NCI-H748 (cell line): ENCODE results near the gene PAIP2B.
"Not testable (repeated sequence)": the region's sequence is repeated elsewhere in the genome, so short reads cannot be mapped to it uniquely, and the experiment has no call there.

Source experiments
- DNase-seq: peaks from one replicate; lab custom pipeline; 2025; ENCODE audit not compliant: unreplicated experiment; lab: John Stamatoyannopoulos, UW

Gene PAIP2B

DNA sequence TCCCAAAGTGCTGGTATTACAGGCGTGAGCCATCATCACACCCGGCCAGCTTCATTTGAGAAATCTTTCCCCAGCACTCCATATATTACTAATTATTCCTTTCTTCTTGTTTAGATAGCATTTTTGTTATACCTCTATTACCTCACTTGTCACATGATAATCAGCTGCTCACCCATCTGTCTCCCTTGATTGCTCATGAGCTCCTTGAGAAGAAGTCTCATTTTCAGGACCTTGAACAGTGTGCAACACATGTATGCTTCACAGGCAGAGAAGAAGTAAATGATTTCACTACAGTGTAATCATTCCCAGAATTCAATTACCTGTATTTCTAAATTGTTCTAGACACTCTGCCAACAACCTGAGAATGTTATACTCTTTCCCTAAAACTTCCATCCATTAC is 6.2 kb downstream of the PAIP2B start:
- DNase-seq = no peak

DNA sequence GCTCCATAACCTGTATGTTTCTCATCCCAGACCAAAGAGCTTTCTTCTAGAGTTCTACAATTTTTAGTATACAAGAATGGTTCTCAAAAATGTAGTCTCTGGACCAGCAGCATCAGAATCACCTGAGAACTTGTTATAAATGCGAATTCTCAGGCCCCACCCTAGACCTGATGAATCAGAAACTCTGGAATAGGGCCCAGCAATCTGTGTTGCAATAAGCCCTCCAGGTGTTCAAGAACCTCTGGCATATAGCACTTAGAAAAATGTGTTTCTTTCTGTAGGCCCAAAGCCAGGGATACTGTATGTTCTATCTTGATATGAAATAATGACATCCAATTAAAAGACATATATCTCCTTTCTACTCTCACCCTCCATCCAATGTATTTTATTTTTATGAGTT is 10.4 kb downstream of the PAIP2B start:
- no peak for DNase-seq

DNA sequence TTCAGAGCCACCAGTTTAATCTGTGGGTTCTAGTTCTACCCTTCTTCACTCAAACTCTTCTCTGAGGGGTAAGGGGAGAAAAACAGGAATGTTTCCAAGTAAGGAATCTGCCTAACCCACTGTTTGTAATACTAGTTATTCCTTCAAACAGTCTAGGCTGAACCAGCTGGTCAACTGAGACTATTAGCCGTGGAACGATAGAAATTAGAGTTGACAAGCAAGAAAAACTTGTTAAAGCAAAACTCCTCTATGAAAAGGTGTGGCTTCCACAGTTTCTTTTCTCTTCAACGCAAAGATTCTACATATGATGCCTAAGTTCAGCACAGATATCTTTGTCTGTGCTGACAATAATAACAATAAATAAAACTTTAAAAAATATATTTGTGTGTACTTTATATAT is 11.5 kb downstream of the PAIP2B start:
- no peak for DNase-seq

DNA sequence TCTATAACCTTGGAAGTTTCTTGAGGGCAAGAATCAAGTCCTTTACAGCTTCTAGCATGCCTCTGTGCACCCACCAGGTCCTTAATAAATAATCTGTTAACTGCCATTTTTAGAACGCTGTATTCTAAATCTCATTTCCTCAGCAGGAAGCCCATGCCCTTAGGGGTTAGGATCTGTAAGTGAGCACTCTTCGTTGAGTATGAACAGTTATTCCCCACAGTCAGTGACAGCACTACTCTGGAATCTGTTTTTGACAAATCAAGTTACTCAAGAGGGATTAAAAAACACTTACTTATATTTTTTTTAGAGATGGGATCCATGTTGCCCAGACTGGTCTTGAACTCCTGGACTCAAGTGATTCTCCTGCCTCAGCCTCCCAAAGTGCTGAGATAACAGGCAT is 14.6 kb downstream of the PAIP2B start:
- DNase-seq = no peak

DNA sequence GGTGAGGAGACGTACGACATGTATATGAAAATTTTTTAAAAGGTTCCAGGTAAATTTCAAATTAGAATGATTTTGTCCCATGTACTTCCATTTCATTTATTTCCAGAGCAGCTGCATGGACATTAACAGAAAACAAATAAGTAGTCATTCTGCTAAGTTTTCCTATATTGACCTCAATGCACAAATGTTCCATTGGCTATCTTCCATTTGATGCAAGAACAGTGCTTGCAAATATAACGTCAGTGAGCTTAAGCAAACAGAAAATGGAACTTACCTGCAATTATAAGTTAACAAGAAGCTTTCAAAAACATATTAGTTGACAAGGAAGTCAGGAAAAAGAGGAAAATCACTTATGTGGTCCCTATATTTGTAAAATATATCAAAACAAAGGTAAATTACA is 16.6 kb downstream of the PAIP2B start:
- DNase-seq = no peak

DNA sequence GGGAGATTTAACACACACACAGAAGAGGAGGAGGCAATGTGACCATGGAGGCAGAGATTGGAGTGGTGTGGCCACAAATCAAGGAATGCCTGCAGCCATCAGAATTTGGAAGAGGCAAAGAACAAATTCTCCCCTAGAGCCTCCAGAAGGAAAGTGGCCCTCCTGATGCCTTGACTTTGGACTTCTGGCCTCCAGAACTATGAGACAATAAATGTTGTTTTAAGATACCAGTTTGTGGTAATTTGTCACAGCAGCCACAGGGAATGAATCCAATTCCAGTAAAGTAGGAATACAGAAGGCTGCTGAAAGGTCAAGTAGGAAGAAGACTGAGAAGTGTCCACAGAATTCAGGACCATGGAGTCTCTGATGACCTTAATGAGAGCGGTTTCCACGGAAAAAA is 18.1 kb downstream of the PAIP2B start:
- DNase-seq = no peak

DNA sequence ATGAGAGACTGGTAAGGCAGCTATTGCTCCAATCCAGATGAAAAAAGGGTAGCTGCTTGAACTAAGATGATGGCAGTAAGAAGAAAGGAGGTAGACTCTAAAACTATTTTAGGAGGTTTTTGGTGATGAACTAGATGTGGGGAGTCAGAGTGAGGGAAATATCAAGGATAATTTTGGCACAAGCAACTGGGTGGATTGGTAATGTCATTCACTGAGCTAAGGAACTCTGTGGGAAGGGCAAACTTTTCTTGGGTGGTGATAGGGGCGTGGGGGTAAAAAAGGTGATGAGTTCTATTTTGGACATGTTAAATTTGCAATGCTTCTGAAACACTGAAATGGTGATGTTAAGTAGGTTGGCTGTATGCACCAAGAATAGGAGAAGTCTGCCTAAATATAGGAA is 19.3 kb downstream of the PAIP2B start:
- no peak for DNase-seq

DNA sequence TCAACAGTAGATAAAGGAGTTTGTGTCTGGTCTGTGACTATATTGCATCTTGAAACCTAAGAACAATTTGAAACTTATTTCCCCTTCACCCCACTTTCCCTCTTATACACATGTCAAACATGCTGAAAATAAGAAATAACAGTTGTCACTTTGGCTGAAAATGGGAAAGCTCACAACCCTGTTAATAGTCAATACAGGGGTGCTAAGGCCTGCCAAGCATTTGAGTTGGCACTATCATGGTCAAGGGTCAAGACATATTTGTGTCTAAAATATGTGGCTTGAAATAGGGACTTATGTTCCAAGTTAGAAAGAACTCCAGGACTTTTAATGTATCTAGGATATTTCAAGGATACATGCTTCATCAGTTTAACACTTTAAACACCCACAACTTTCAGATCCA is 20.6 kb downstream of the PAIP2B start:
- no peak for DNase-seq

DNA sequence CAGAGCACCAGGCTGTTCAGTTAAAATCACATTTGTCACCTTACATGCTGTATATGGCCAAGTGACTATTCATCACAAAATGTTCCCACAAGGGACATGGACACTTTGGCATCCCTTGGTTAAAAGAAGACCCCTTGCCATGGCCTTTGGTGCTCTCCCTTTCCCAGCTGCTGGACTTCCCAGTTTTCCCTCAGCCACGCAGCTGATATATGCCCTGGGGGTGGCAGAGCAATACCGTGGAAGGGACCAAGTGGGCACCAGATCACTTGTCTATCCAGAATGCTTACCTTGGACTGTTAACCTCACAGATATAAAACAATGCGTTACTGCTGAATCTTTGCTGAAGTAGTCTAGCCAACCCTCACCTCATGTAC is 35.3 kb downstream of the PAIP2B start:
- DNase-seq = no peak

DNA sequence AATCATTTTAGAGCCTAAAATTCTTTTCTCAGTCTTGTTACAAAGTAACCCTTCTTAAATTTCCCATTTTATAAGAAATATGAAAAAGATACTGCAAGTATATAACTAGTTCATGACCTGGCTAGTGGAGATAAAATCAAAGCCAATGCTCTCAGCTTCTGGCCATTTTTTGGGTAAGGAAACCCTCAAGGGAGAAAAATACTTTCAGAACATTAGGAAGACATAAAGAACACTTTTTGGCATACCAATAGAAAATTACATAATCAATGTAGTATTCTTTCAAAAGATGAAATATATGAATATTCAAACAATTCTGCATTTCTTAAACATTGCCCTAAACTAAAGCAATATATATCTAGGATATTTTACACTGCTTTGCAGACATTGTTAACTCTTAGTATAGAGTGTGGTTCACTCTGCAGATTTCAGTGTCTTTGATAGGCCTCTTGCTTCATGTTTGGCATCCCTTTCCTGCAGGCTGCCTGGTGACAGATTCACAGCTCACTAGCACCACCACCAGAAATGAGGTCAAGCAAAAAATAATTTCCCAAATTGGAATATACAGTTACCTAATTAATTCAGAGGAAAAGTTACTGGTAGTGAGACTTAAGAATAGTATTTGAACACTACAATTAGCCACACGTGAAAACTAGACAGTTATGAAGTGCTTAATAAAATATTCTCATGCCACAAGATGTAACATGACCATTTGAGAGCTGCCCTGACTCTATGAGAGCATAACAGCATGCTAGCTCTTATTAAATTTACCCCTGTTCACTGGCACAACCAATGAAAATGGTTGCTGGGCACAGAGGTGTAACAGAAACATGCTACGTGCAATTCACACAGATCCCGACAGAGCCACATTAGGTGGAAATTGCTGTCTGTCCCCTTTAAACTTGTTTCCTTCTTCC is 36.0 kb downstream of the PAIP2B start:
- DNase-seq = peak; percentile 1

DNA sequence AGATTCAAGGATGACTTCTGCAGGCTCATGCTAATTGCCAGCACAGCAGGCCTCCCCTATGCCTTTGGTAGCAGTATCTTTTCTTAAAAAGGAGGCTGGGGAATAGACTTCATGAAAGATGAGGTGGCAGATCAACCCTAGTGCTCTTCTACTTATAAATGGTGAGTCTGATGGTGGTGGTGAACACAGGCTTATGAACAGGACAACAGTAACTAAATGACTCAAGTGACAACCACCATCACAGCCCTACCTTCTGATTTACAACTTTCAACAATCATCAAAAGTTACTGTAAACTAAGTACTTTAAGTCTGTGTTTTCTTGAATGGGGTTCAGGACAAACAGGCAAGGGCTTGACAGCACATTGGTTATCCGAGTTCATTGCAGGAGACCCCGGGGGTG is 39.3 kb downstream of the PAIP2B start:
- no peak for DNase-seq

DNA sequence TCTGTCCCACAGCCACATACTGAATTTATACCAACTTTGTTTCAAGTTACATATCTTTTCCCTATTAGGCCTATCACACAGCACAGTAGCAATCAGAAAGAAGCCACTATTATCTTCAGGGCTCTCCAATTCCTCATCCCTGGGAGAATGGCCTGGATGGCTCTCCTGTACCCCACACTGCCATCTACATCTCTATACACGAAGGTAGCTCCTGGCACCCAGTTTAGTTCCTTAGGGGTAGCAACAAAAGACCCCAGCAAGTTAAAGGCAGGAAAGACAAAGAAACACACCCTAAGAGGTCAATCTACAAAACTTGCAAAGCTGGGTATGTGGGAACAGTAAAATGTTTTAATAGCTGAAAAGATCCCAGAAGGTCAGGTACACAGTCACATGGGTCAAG is 39.9 kb downstream of the PAIP2B start:
- no peak for DNase-seq

DNA sequence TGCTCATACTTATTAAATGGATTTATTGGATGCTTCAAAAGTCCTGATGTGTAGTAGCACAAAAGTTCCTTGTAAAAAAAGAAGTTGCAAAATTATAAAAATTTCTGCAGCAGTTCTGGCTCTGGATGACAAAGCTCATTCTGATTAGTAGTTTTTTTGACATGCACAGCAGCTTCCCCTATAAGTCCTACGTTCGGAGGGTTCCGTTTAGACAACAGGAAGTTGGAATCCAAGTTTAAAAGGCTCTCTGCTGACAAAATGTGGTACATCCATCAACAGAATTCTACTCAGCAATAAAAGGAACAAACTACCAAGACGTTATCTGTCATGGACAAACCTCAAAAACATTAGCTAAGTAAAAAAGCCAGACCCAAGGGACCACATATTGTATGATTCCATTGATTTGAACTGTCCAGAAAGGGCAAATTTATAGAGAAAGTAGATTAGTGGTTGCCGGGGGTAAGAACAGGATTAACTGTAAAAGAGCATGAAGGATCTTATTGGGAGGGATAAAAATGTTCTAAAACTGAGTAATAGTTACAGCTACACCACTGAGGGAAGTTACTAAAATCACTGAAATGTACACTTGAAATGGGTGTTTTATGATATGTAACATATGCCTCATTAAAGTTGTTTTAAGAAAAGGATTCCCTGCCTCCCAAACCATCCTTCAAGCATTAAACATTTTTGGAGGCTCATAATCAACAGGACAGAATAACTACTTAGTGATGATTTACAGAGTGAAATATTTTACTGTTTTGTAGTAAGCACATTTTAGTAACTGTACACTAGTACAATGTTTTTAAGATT is 43.4 kb downstream of the PAIP2B start:
- not testable (repeated sequence) for DNase-seq

DNA sequence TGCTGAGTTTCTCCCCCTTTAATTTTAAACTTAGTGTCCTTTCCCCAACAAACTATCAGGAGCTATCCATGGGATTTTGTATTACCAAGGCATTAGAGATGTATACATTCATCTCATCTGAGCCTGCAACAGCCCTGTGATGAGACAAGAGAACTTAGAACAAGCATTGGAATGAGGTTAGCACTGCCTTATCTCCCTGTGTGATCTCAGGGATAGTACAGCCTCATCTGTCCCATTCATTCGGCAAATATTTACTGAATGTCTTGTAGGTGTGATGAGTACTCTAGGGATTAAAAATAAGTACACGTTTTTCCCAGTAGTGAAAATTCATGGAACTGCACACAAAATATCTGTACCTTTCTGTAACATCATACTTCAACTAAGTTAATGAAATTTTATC is 45.6 kb downstream of the PAIP2B start:
- no peak for DNase-seq

DNA sequence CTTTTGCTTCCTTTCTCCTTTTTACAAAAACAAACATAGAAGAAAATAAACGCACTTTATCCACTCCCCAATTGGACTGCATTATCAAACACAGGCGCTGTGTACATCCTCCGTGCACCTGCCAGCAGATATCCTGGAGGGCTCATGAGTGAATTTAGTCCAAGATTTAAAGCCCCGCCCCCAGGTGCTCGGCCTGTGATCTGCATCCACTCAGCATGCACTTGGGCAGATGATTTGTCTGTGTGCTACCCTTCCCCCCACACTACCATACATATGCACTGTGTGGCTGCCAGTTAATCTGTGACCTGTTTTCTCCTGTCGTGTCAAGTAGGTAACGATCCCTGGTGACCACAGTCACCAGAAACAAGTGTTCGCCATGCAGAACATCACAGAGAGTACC is 48.1 kb downstream of the PAIP2B start:
- peak; percentile 43 for DNase-seq

DNA sequence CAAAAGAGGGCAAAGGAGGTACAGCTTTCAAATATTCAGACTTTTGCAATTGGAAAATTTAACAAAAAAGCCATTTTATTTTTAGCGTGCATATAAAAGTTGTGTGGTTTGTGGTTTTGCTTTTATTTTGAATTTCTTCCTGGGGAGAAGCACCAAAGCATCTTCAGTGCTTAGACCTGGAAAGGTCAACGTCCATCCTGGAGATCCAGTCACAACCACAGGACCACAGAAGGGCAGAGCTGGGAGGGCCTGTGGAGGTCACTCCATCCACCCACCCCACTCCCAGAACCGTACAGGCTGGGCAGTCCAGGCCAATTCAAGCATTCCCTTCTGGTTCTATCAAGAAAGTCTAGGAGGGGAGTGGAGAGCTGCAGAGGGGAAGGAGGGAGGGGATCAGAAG is 52.7 kb downstream of the PAIP2B start:
- DNase-seq = no peak

DNA sequence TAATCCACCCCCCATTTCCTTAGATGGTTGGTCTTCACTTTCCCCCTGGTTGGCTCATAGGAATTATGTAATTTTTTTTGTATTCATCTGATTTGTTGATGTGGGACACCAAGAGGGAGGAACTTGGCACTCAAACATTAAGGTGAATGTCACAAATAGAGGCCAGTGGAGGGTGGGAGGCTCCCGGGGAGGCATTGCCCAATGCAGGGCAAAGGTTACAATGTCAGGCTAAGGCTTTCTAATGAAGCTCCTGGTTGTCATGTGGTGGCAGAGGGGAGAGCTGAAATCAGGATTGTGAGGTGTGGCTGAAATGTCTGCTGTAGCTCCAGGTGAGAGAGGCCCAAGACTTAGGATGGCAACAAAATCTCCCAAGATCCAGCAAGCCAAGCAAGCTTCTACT is 53.8 kb downstream of the PAIP2B start:
- no peak for DNase-seq

DNA sequence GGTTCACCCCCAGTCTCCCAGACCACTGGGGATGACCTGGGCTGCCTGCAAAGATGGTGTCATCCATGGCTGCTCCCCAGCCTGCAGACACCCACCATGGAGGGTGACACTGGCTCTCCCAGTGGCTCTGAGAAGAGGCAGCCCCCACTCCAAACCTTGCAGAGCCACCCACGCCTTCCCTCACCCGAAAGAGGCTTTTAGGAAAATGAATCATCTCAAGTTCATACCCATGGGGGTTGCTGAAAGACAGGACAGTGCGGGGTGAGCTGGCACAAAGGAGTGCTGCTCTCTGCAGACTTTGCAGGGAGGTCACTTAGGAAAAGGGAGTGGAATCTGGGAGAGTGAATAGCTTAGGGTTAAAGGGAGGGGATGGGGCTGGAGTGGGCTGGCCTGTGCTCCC is 60.1 kb downstream of the PAIP2B start:
- DNase-seq = no peak

DNA sequence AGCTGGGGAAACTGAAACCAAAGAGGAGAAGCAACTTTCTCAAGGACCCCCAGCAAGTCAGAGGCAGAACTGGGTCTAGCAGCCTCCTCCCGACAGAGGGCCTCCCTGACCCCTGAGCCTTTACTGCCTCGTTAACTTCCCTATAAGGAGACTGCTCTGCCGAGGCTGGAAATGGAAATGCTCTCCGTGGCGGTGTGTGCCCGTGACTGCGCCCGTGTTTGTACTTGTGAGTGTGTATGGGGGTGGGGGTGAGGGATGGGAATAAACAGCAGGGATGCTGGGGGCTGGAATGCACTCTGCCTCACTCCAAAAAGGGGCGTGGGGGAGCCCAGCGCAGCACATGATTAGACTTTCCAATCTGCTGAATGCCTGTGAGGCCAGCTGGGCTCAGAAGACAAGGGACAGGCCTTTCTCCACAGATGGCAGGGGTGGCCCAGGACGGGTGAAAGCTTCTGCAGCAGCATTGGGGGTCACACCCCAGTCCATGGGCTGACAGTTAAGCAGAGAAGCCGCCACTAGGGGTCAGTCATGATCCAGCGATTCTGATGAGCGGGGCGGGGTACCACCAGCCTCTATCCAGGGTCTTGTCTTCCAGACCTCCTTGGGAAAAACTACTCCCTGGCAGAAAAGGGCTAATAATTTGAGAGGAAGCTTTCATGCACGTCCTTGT is 69.6 kb downstream of the PAIP2B start:
- DNase-seq = peak; percentile 44

DNA sequence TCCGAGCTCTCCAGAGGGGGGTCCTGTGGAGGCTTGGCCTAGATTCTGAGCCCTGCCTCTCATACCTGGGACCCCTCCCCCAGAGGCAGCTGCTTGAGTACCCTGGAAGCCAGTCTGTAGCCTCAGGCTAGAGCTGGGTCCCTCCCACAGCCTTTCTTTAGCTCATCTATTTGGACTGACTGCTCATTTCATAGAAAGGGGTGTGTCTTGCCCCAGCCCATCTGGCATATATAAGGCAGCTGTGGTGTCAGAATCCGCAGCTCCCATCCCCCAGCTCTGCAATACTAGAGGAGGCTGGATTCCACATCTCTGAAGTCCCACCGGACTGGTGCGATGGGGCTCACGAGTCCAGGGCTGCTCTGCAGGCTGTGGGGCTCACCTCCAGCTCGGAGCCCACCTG is 70.3 kb downstream of the PAIP2B start:
- DNase-seq = peak; percentile 47

DNA sequence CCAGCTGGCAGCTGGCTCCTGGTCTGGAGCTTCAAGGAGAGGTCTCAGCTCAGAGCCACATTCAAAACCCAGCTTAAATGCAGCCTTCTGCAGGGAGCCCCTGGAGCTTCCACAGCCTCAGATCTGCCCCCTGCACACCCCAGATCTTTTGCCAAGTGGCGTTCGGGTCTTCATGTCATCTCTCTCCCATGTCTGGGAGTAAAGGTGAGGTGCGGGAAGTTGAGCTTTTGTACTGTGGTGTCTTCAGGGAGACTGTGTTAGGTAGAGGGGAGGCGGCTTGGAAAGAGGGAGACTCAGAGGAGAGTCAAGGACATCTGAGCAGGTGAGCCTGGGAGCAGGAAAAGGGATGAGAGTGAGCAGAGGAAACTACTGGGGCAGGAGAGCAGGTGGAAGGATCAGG is 71.1 kb downstream of the PAIP2B start:
- DNase-seq = no peak

DNA sequence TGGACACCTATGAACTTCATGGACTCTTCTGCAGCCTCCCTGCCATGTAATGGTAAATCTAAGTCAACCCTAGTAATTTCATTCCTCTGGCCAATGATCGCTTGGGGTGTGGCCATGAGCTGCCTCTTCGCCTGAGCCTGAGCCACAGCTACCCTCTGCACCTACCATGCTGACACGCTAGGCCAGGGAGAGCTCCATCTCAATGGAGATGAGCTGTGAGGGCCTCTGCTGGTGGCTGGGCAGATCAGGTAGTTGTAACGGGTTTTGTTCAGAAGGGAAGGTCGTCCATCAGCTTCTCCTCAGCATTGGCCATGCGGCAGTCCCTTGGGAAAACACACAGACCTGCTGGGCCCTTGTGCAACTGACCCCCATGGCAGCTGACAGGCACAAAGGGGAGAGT is 72.1 kb downstream of the PAIP2B start:
- DNase-seq = peak; percentile 27
